Cardiac muscle cell (in vitro differentiated cells and primary cell): ENCODE results near the gene TGM5. TPM values are rescaled to one million over a fixed set of nuclear protein-coding genes. Genes with fewer than 3 reads are reported as not detected.
A peak's percentile ranks its signal among the peaks of the same experiment; 100 is the strongest.

Source experiments
- DNase-seq, 2 donors: peaks; one replicate each; pipeline versions ENCODE4 v3.0.0 to v3.0.0-alpha.2; 2010 to 2017; ENCODE audit warnings: low read depth in 1 of 2, low spot score in 1 of 2
- H3K27ac ChIP-seq: fragments of 200-600 bp; sonication (generic); 2 replicates; pipeline ENCODE4 v1.5.1; 2016
- H3K27me3 ChIP-seq: fragments of 200-600 bp; sonication (generic); 2 replicates; pipeline ENCODE4 v1.6.0; 2016; ENCODE audit warnings: control low read depth
- H3K36me3 ChIP-seq: fragments of 200-600 bp; sonication (generic); 2 replicates; pipeline ENCODE4 v1.5.1; 2016; ENCODE audit warnings: control low read depth
- H3K4me1 ChIP-seq: fragments of 200-600 bp; sonication (generic); 2 replicates; pipeline ENCODE4 v1.8.1; 2017; ENCODE audit warnings: low read depth, mild to moderate bottlenecking, mixed run types
- H3K4me3 ChIP-seq: fragments of 200-600 bp; sonication (generic); 2 replicates; pipeline ENCODE4 v1.5.1; 2016; ENCODE audit warnings: mild to moderate bottlenecking
- H3K9me3 ChIP-seq: fragments of 200-600 bp; sonication (generic); 2 replicates; pipeline ENCODE4 v1.5.1; 2017; ENCODE audit warnings: low read depth, mild to moderate bottlenecking, control low read depth
- CTCF ChIP-seq: IDR thresholded peaks from 2 replicates; pipeline ENCODE4 v1.5.1; 2012; ENCODE audit warnings: low read depth, mild to moderate bottlenecking, low read length
- polyA plus RNA-seq: library from polyadenylated mRNA; unstranded; fragments of >200 nt; fragmentation: Nextera tagmentation; extraction: Ambion mirVana; gene quantifications from 2 replicates; pipeline ENCODE4 v1.2.1, GENCODE V29; 2016
- total RNA-seq: library from RNA; depleted of rRNA; stranded (reverse); fragments of >200 nt; gene quantifications from 2 replicates; pipeline ENCODE4 v1.2.3, GENCODE V29; 2016

Gene TGM5
- total and polyA plus RNA-seq, 2 experiments from 2014 or later = not detected

DNA sequence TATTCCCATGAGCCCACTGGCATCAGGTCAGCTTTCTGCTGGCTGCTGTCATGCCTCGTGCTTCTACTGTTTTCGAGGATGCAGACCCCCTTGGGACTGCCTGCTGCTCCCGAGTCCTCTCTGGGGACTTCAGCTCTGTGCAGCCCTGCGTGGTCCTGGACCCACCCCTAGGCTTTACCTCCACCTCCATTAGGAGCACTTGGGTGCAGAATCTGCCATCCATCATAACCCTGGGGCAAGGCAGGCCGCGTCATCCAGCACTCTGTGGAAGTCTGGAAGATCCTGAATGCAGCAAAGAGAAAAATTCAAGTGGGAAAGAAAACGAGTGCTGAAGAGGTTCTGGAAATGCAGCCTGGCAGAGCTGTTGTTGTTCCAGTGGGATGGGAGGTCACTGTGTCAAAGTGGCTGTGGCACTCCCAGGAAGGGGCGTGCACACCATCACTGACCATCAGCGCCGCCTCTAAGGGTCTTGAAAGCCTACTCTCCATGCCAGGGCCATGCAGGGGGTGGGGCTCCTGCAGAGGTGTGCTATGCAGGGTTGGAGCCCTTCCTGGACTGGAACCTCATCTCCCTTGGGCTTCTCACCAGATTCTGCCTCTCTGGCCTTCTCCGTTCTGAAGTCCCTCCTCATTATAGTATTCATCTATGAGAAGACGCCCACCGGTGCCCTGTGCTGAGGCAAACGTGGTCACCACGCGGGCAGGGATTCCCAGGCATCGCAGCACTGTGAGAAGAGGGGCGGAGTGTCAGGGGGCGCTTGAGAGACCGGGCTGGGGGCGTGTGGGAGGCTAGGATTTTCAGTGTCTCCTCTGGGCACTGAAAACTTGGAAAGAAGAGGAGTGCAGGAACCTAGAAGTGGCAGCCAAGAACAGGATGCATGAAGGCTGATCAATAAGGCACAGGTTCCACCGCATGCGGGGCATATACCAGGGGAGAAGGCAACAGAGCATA is 58.4 kb downstream of the TGM5 start:
- H3K36me3 ChIP-seq = no peaks in the 10 kb centered on the region
- H3K27ac ChIP-seq = no peak overlapping the region
- no peaks in the 10 kb centered on the region for H3K9me3 ChIP-seq
- TF ChIP-seq CTCF = no peak
- no peak overlapping the region for H3K4me3 ChIP-seq
- no peaks in the 10 kb centered on the region for H3K4me1 ChIP-seq
- DNase-seq = no peak
- H3K27me3 ChIP-seq = no peaks in the 10 kb centered on the region

DNA sequence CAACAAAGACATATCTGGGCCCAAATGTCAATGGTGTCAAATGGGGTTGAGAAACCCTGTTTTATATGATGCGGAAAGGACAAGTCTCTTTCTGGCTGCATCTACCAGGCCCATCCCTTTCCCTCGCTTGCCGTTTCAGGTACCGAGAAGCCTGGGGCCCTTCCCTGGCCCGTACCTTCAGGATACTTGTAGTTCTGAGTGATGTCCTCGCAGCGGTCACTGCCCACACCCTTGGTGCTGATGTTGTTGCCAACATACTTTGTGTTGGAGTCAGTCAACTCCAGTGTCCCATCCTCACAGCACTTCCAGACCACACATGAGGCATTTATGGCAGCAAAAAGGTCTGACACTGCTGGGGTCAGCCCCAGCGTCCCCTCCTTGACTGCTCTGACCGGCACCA is 59.7 kb downstream of the TGM5 start:
- no peak for DNase-seq
- H3K4me3 ChIP-seq = no peak overlapping the region
- no peak for TF ChIP-seq CTCF
- no peaks in the 10 kb centered on the region for H3K4me1 ChIP-seq
- no peaks in the 10 kb centered on the region for H3K9me3 ChIP-seq
- no peaks in the 10 kb centered on the region for H3K36me3 ChIP-seq
- no peak overlapping the region for H3K27ac ChIP-seq
- H3K27me3 ChIP-seq = no peaks in the 10 kb centered on the region

GRCh38 chr15:43206054-43206453 is 60.7 kb downstream of the TGM5 start:
- Histone ChIP-seq H3K27ac (no peak overlapping the region), H3K9me3 (no peaks in the 10 kb centered on the region)
- no peak for TF ChIP-seq CTCF

GRCh38 chr15:43204016-43204901 is 62.5 kb downstream of the TGM5 start:
- Histone ChIP-seq H3K9me3 (no peaks in the 10 kb centered on the region), H3K4me3 (no peak overlapping the region), H3K36me3 (no peaks in the 10 kb centered on the region), H3K27me3 (no peaks in the 10 kb centered on the region), H3K27ac (no peak overlapping the region), H3K4me1 (no peaks in the 10 kb centered on the region)
- peak; percentile 63 to 64 for DNase-seq
- TF ChIP-seq CTCF = peak; percentile 64

More at GRCh38 chr15:43206054-43206453, 60.7 kb downstream of the TGM5 start:
- DNase-seq = no peak
- Histone ChIP-seq H3K36me3 (no peaks in the 10 kb centered on the region), H3K4me1 (no peaks in the 10 kb centered on the region), H3K27me3 (no peaks in the 10 kb centered on the region), H3K4me3 (no peak overlapping the region)

GRCh38 chr15:43199945-43200488 is 66.7 kb downstream of the TGM5 start:
- no peak for DNase-seq
- Histone ChIP-seq H3K9me3 (no peaks in the 10 kb centered on the region), H3K4me3 (no peak overlapping the region), H3K36me3 (no peaks in the 10 kb centered on the region), H3K27me3 (no peaks in the 10 kb centered on the region), H3K27ac (no peak overlapping the region), H3K4me1 (no peaks in the 10 kb centered on the region)
- no peak for TF ChIP-seq CTCF
